GM12878 (cell line): ENCODE results near the gene KRT80. TPM values are rescaled to one million over a fixed set of nuclear protein-coding genes. Genes with fewer than 3 reads are reported as not detected.

Experiments used
- ATAC-seq: fragments of 200-7000 bp; cut with Tn5 transposase; 3 replicates; pipeline ENCODE4 v1.9.1; 2020; ENCODE audit warnings: mild to moderate bottlenecking, moderate library complexity
- BruUV-seq: library from RNA; stranded (reverse); fragments of 400-500 nt; replicated peaks from 2 replicates; lab custom pipeline; 2021; lab: Mats Ljungman, UMichigan
- CTCF ChIA-PET: fragments of 300-600 bp; sonication (Branson Sonifier 250); formaldehyde crosslinking; extraction: SDS; loops from one replicate; lab custom pipeline; 2021; ENCODE audit warnings: inconsistent platforms; lab: Yijun Ruan, JAX
- POLR2A ChIA-PET: fragments of 350-600 bp; formaldehyde crosslinking; extraction: SDS; loops from one replicate; lab custom pipeline; 2021; ENCODE audit warnings: inconsistent platforms; lab: Charles Lee
- RAD21 ChIA-PET: fragments of 300-600 bp; sonication (Branson Sonifier 250); formaldehyde crosslinking; loops from one replicate; lab custom pipeline; 2023; ENCODE audit warnings: antibody characterized with exemption; ENCODE audit not compliant: unreplicated experiment; lab: Charles Lee
- SMC1A ChIA-PET: fragments of 300-600 bp; sonication (Branson Sonifier 250); formaldehyde crosslinking; loops from one replicate; lab custom pipeline; 2023; ENCODE audit not compliant: unreplicated experiment, uncharacterized antibody; lab: Charles Lee
- DNase-seq: peaks from one replicate; pipeline ENCODE4 v3.0.0-alpha.2; 2011; ENCODE audit warnings: low read depth, low spot score
- FAIRE-seq: peaks from 3 replicates; lab custom pipeline; 2011; peaks lifted over from hg19 to GRCh38; lab: Jason Lieb, UNC
- H2AFZ ChIP-seq: 2 replicates; pipeline ENCODE4 v1.6.0; 2011; ENCODE audit warnings: low read depth, low read length, control low read depth; ENCODE audit not compliant: control insufficient read depth
- H3K27ac ChIP-seq: 2 replicates; pipeline ENCODE4 v1.5.1; 2011; ENCODE audit warnings: control low read depth; ENCODE audit not compliant: control insufficient read depth, insufficient read depth
- H3K27me3 ChIP-seq, 2 experiments: replicated peaks in 1 of 2; 2 replicates each; pipeline versions ENCODE4 v1.6.0 to v1.6.1; 2011; ENCODE audit warnings: low read length in 1 of 2; ENCODE audit not compliant: control insufficient read depth in 2 of 2, insufficient read depth in 2 of 2
- H3K36me3 ChIP-seq, 2 experiments: 2 replicates each; pipeline ENCODE4 v1.5.1; 2011; ENCODE audit warnings: low read length in 1 of 2; ENCODE audit not compliant: control insufficient read depth in 2 of 2, insufficient read depth in 2 of 2
- H3K4me1 ChIP-seq: 2 replicates; pipeline ENCODE4 v1.6.1; 2011; ENCODE audit warnings: mild to moderate bottlenecking, low read length, moderate library complexity, mixed read lengths; ENCODE audit not compliant: control insufficient read depth, insufficient read depth
- H3K4me2 ChIP-seq: 2 replicates; pipeline ENCODE4 v1.6.0; 2011; ENCODE audit warnings: control low read depth; ENCODE audit not compliant: control insufficient read depth, insufficient read depth
- H3K4me3 ChIP-seq: fragments of 200-600 bp; sonication (generic); 2 replicates; pipeline ENCODE4 v1.5.1; 2016
- H3K79me2 ChIP-seq: 2 replicates; pipeline ENCODE4 v1.6.0; 2011; ENCODE audit warnings: low read length; ENCODE audit not compliant: control insufficient read depth, insufficient read depth
- H3K9ac ChIP-seq: 2 replicates; pipeline ENCODE4 v1.8.0; 2011; ENCODE audit warnings: low read length, control low read depth, mixed read lengths; ENCODE audit not compliant: control insufficient read depth, insufficient read depth
- H3K9me3 ChIP-seq: replicated peaks from 3 replicates; pipeline ENCODE4 v1.5.1; 2011; ENCODE audit warnings: mild to moderate bottlenecking, low read length; ENCODE audit not compliant: control insufficient read depth, insufficient read depth
- H4K20me1 ChIP-seq: 2 replicates; pipeline ENCODE4 v1.6.0; 2011; ENCODE audit not compliant: control insufficient read depth, insufficient read depth
- EZH2 ChIP-seq: IDR thresholded peaks from 2 replicates; pipeline ENCODE4 v1.6.1; 2012; ENCODE audit warnings: low read depth, mild to moderate bottlenecking, control low read depth, inconsistent platforms, low read length, borderline replicate concordance; ENCODE audit not compliant: control insufficient read depth
- PAX8 ChIP-seq: fragments of 450-650 bp; IDR thresholded peaks from 2 replicates; pipeline ENCODE4 v1.6.1; 2017; ENCODE audit warnings: mild to moderate bottlenecking, moderate library complexity
- WGBS: methylation state at CpG from one replicate; pipeline ENCODE4 v1.1.6; 2016; ENCODE audit warnings: low lambda C conversion rate; ENCODE audit not compliant: insufficient replicate concordance, insufficient coverage; ENCODE audit errors: missing lambda C conversion rate; 5-methylcytosine and 5-hydroxymethylcytosine counted together
- in situ Hi-C: fragments of 300-500 bp; cut with MboI; formaldehyde crosslinking; loops from 9 replicates; pipeline ENCODE4 v1.14.3; 2018; ENCODE audit warnings: mixed read lengths
- intact Hi-C: fragments of 100-400 bp; cut with micrococcal nuclease; formaldehyde crosslinking; loops from one replicate; pipeline ENCODE4 v1.14.2; 2022; ENCODE audit not compliant: unreplicated experiment
- polyA plus RNA-seq, 11 experiments: library from polyadenylated mRNA; depleted of rRNA in 4 of 11; unstranded in 6 of 11; stranded (reverse) in 5 of 11; fragments of >200 nt; fragmentation: Nextera tagmentation in 4 of 11; fragmentation: Illumina TruSeq in 1 of 11; extraction: Ambion mirVana in 4 of 11; extraction: Trizol in 1 of 11; gene quantifications; 1 replicate in 1 of 11; 2 replicates in 10 of 11; pipeline versions ENCODE4 v1.2.1 to v1.2.3, GENCODE V29; 2011 to 2016; ENCODE audit warnings: inconsistent platforms in 2 of 11, missing spikeins in 2 of 11, low read depth in 1 of 11
- total RNA-seq, 4 experiments: library from RNA; depleted of rRNA in 3 of 4; stranded (reverse); fragments of >200 nt in 3 of 4; fragmentation: Illumina TruSeq in 1 of 4; extraction: Trizol in 1 of 4; gene quantifications; 2 replicates each; pipeline versions ENCODE4 v1.2.1 to v1.2.3, GENCODE V29; 2013 to 2021
- TF ChIP-seq, protein P1 (sequence below): fragments of 450-650 bp; IDR thresholded peaks from 2 replicates; pipeline ENCODE4 v1.6.1; 2016; ENCODE audit warnings: mild to moderate bottlenecking
- TF ChIP-seq, protein P2 (sequence below): IDR thresholded peaks from 2 replicates; pipeline ENCODE4 v1.6.1; 2011; ENCODE audit warnings: low read depth, low read length, improper control_type of control experiment, borderline replicate concordance

The KRT80 gene
- total and polyA plus RNA-seq, 10 of the 15 experiments (the other 5 are each of a cell fraction or from before 2014, with no cell fraction given) = 0.01 TPM; not detected in 9

DNA sequence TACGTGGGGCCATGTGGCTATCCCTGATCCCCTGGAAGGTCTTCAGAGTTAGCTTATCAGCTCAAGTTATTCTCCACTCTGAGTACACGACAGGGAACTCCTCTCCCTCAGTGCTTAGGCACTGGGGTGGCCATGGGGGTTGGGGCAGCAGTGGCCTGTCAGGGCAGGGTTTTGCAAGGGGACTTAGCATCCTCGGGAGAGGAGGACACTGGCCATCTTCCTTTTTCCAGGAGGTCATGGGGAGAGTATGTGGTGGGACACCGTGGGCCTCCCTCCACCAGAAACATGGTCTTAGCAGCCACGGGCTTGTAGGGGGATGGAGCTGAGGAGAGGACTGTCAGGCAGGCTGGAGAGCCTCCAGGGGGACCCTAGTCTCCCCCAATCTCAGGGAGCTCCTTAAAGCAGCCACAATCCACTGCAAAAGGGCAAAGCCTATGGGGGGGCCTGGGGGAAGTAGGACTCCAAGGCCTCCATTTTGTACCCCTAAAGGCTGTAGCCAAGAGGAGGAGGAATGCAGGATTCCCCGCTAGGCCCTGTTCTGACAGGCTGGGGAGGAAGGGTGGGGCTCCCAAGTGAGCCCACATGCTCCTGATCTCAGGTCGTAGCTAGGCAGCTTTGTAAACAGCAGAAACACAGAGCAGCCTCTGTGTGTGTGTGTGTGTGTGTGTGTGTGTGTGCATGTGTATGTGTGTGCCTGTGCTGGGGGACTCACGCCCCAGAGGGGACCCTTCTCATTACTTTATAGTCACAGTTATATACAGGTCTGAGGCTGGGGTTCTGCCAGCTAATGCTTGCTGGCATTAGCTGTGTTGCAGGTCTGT lies 36.6 kb downstream of the KRT80 start:
- ChIA-PET CTCF (interaction anchor here (0.6 to 2.9 kb wide), 11 partner anchors 60 to 730 kb away, joined by 3 to 25 read pairs (median 4); no protein-coding TSS in a partner anchor), SMC1A (interaction anchor here (0.7 to 2.1 kb wide), 3 partner anchors 124 to 224 kb away, joined by 3 to 5 read pairs (median 3); no protein-coding TSS in a partner anchor), POLR2A (no interaction called here), RAD21 (interaction anchor here (0.6 to 1.0 kb wide), 4 partner anchors 90 to 715 kb away, joined by 3 read pairs; no protein-coding TSS in a partner anchor)
- H3K79me2 ChIP-seq = no peaks in the 10 kb centered on the region
- H3K27me3 ChIP-seq = no peaks in the 10 kb centered on the region; a peak in 1 of 4 replicates
- H3K27ac ChIP-seq = no peak overlapping the region
- no peak for DNase-seq
- no peak for TF ChIP-seq PAX8
- TF ChIP-seq, protein P1, sequence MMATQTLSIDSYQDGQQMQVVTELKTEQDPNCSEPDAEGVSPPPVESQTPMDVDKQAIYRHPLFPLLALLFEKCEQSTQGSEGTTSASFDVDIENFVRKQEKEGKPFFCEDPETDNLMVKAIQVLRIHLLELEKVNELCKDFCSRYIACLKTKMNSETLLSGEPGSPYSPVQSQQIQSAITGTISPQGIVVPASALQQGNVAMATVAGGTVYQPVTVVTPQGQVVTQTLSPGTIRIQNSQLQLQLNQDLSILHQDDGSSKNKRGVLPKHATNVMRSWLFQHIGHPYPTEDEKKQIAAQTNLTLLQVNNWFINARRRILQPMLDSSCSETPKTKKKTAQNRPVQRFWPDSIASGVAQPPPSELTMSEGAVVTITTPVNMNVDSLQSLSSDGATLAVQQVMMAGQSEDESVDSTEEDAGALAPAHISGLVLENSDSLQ = no peak
- TF ChIP-seq EZH2 = no peak
- TF ChIP-seq, protein P2, sequence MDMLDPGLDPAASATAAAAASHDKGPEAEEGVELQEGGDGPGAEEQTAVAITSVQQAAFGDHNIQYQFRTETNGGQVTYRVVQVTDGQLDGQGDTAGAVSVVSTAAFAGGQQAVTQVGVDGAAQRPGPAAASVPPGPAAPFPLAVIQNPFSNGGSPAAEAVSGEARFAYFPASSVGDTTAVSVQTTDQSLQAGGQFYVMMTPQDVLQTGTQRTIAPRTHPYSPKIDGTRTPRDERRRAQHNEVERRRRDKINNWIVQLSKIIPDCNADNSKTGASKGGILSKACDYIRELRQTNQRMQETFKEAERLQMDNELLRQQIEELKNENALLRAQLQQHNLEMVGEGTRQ = no peak
- no peak overlapping the region for H3K4me3 ChIP-seq
- no peaks in the 10 kb centered on the region for H3K9me3 ChIP-seq
- no peaks in the 10 kb centered on the region for H3K4me1 ChIP-seq
- no TSS peak for BruUV-seq
- FAIRE-seq = no peak
- intact Hi-C loops = loop anchor here (5.0 kb wide), 1 partner anchor 722 kb away; no protein-coding TSS in a partner anchor
- 3% methylated on average over 8 of the region's 8 CpGs for WGBS
- no peak overlapping the region for H3K4me2 ChIP-seq
- H3K9ac ChIP-seq = no peak overlapping the region
- ATAC-seq = no peak
- H2AFZ ChIP-seq = no peak overlapping the region
- H3K36me3 ChIP-seq = no peaks in the 10 kb centered on the region
- in situ Hi-C loops = loop anchor here (10.0 kb wide), 1 partner anchor 170 kb away; the partner anchor contains the start of gene KRT83
- H4K20me1 ChIP-seq = no peaks in the 10 kb centered on the region
